ENCODE data around the gene SREK1.
"Not testable (repeated sequence)": the region's sequence is repeated elsewhere in the genome, so short reads cannot be mapped to it uniquely, and the experiment has no call there.

SREK1 gene

GRCh38 chr5:66222896-66223295, 78.8 kb downstream of the SREK1 start:
- DNase-seq: not testable (repeated sequence)

DNA sequence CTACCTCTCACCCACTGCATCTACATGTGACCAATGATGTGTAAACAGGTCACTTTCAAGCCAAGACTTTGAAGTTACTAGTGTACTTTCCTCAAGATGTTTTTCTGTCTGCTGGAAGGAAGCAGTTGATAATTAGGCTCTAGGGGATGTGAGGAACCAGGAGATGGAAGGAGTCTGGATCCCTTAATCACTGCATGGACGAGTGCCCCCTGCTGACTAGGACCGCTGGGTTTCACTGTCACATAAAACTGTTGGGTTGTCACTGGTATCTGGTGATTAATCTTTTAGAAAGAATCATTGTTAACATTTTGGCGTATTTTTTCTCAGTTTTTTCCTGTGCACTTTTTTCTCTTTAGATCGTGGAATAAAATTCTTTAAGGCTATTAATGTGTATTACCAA, 79.5 kb downstream of the SREK1 start:
- no peak for DNase-seq

DNA sequence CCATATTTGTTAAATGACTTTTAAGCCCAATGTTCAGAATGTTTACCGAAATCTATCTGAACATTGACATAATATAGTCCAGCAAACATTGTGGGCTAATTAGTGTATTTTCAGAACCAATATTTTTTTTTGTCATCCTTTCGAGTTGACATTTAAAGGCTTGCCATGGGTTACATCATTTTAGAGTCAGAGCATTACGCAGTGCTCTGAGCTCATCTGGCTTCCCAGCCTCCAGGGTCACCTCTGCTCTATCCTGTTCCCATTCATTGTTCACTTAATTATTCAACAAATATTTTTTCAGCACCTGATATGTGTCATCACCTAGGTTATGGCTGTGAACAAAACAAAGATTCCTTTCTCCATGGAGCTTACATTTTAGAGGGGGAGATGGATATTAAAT, 80.2 kb downstream of the SREK1 start:
- DNase-seq: no peak

DNA sequence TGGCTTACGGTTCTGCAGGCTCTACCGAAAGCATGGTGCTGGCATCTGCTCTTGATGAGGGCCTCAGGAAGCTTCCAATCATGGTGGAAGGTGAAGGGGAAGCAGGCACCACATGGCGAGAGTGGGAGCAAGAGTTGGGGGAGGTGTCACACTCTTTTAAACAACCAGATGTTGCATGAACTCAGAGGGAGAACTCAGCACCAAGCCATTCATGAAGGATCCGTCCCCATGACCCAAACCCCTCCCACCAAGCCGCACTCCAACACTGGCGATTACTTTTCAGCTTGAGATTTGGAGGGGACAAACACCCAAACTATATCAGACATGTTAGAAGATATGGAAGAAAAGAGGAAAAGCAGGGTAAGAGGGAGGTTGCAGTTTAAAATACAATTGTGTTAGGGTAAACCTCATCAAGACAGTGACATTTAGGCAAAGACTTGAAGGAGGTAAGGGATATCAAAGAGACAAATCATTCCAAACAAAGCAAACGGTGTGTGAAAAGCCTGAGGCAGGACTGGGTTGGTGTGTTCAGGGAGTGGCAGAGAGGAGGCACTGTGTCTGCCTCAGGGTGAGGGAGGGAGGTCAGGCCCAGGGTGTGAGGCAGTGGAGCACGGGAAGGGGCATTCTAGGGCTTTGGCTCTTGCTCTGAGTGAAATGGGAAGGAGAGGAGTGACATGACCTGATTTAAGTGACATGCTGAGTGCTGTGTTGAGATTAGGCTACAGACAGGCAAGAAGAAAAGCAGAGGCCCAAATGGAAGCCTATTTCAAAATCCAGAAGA, 80.9 kb downstream of the SREK1 start:
- no peak for DNase-seq

DNA sequence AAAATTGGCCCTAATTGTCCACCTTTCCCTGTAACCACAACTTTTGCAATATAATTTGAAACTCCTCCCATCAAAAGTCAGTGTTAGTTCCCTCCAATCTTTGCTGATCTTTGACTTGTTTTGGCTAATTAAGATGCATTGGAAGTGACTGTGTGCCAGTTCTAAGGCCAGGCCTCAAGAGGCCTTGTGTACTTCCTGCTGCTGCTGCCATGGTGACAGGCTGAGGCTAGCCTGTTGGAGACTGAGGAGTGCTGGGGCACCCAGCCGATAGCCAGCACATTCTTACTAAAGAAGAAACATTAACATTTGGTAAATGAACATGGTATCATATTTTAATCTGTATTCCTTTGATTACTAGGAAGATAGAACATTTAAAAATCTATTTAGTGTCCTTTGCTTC, 86.5 kb downstream of the SREK1 start:
- DNase-seq: peak; percentile 24

DNA sequence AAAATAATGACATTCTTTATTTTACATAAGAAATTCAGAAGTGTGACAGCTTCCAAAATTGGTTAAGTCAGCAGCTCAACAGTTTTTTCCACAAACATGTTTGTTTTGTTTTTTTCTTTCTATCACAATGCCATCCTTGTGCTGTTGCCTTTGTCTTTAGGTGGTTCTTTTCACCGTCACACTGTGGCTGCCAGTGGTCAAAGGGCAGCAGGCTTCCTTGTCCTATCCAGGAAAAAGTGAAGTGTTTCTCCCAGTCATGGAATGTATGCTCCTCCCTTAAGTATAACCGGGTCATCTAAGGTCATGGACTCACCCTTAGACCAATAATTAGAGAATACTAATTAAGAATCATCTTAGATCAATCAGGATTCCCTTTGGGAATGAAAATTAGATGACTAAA, 87.4 kb downstream of the SREK1 start:
- no peak for DNase-seq

GRCh38 chr5:66232275-66232674, 88.2 kb downstream of the SREK1 start:
- DNase-seq: no peak

GRCh38 chr5:66232706-66233445, 88.8 kb downstream of the SREK1 start:
- no peak for DNase-seq
